DOHH2 (cell line): Measurements from ENCODE around the gene ZBED5.

Experiments
- H3F3A ChIP-seq: fragments of 200-600 bp; sonication (generic), shearing (Covaris generic); 2 replicates; pipeline ENCODE4 v1.6.0; 2016; ENCODE audit warnings: antibody characterized with exemption, mild to moderate bottlenecking; ENCODE audit not compliant: control insufficient read depth, insufficient read depth
- H3K27ac ChIP-seq: fragments of 200-600 bp; sonication (generic); 2 replicates; pipeline ENCODE4 v1.5.1; 2014; ENCODE audit warnings: low read depth, mild to moderate bottlenecking, low read length, moderate library complexity
- H3K27me3 ChIP-seq: fragments of 200-600 bp; sonication (generic); 2 replicates; pipeline ENCODE4 v1.6.1; 2014; ENCODE audit warnings: mild to moderate bottlenecking, low read length, mixed read lengths; ENCODE audit not compliant: control insufficient read depth
- H3K36me3 ChIP-seq: fragments of 200-600 bp; sonication (generic); 2 replicates; pipeline ENCODE4 v1.6.1; 2014; ENCODE audit warnings: mild to moderate bottlenecking, low read length, moderate library complexity, mixed read lengths; ENCODE audit not compliant: control insufficient read depth
- H3K4me1 ChIP-seq: fragments of 200-600 bp; sonication (generic); 2 replicates; pipeline ENCODE4 v1.6.1; 2014; ENCODE audit warnings: mild to moderate bottlenecking, low read length, mixed read lengths; ENCODE audit not compliant: control insufficient read depth
- H3K4me2 ChIP-seq: fragments of 200-600 bp; sonication (generic); 2 replicates; pipeline ENCODE4 v1.6.0; 2014; ENCODE audit warnings: mild to moderate bottlenecking, low read length, moderate library complexity
- H3K4me3 ChIP-seq: fragments of 200-600 bp; sonication (generic); 2 replicates; pipeline ENCODE4 v1.5.1; 2014; ENCODE audit warnings: mild to moderate bottlenecking, low read length, mixed read lengths
- H3K79me2 ChIP-seq: fragments of 200-600 bp; sonication (generic); 2 replicates; pipeline ENCODE4 v1.6.1; 2014; ENCODE audit warnings: mild to moderate bottlenecking, low read length, mixed read lengths; ENCODE audit not compliant: control insufficient read depth
- H3K9me2 ChIP-seq: fragments of 200-600 bp; sonication (generic); replicated peaks from 2 replicates; pipeline ENCODE4 v1.6.1; 2014; ENCODE audit warnings: mild to moderate bottlenecking, low read length, mixed read lengths; ENCODE audit not compliant: control insufficient read depth
- H3K9me3 ChIP-seq: fragments of 200-600 bp; sonication (generic); 2 replicates; pipeline ENCODE4 v1.6.1; 2014; ENCODE audit warnings: antibody characterized with exemption, low read length, mixed read lengths; ENCODE audit not compliant: control insufficient read depth, insufficient read depth
- H4K20me1 ChIP-seq: fragments of 200-600 bp; sonication (generic); 2 replicates; pipeline ENCODE4 v1.6.0; 2014; ENCODE audit warnings: low read depth, mild to moderate bottlenecking, antibody characterized with exemption, low read length, moderate library complexity; ENCODE audit not compliant: control insufficient read depth, insufficient read depth
- CTCF ChIP-seq: fragments of 200-600 bp; sonication (generic); IDR thresholded peaks from one replicate; pipeline ENCODE4 v1.5.1; 2014; ENCODE audit warnings: antibody characterized with exemption, mild to moderate bottlenecking, low read depth, low read length; ENCODE audit not compliant: poor library complexity, severe bottlenecking
- EZH2phosphoT487 ChIP-seq: fragments of 200-600 bp; sonication (generic); IDR thresholded peaks from 2 replicates; pipeline ENCODE4 v1.6.1; 2017; ENCODE audit warnings: borderline replicate concordance, mild to moderate bottlenecking, antibody characterized with exemption, low read length, moderate library complexity, mixed read lengths

The ZBED5 gene

GRCh38 chr11:10872097-10872496, 14.2 kb upstream of the ZBED5 start:
- H3K4me1 ChIP-seq: peaks cover 10% of the 10 kb centered on the region
- peaks cover 16% of the 10 kb centered on the region; the same call in 1 of the 2 replicates for H3K9me3 ChIP-seq
- peaks cover 9% of the 10 kb centered on the region for H3K36me3 ChIP-seq
- H4K20me1 ChIP-seq: no peaks in the 10 kb centered on the region
- no peak overlapping the region for H3K27ac ChIP-seq
- no peak overlapping the region for H3K4me2 ChIP-seq
- H3K4me3 ChIP-seq: no peak overlapping the region
- no peaks in the 10 kb centered on the region for H3F3A ChIP-seq
- H3K9me2 ChIP-seq: no peaks in the 10 kb centered on the region
- TF ChIP-seq EZH2phosphoT487: no peak
- TF ChIP-seq CTCF: no peak
- peaks cover 16% of the 10 kb centered on the region for H3K79me2 ChIP-seq
- no peaks in the 10 kb centered on the region for H3K27me3 ChIP-seq

GRCh38 chr11:10868352-10868751, 10.5 kb upstream of the ZBED5 start:
- Histone ChIP-seq H3K9me2 (no peaks in the 10 kb centered on the region), H3K9me3 (peaks cover 13% of the 10 kb centered on the region; the same call in 1 of the 2 replicates), H3K27ac (no peak overlapping the region), H3K36me3 (peaks cover 9% of the 10 kb centered on the region), H4K20me1 (no peaks in the 10 kb centered on the region), H3F3A (peaks cover 16% of the 10 kb centered on the region), H3K4me2 (no peak overlapping the region), H3K4me1 (peaks cover 10% of the 10 kb centered on the region), H3K4me3 (no peak overlapping the region), H3K27me3 (no peaks in the 10 kb centered on the region), H3K79me2 (peaks cover 5% of the 10 kb centered on the region; the same call in 1 of the 2 replicates)
- no peak for TF ChIP-seq EZH2phosphoT487
- TF ChIP-seq CTCF: no peak

DNA sequence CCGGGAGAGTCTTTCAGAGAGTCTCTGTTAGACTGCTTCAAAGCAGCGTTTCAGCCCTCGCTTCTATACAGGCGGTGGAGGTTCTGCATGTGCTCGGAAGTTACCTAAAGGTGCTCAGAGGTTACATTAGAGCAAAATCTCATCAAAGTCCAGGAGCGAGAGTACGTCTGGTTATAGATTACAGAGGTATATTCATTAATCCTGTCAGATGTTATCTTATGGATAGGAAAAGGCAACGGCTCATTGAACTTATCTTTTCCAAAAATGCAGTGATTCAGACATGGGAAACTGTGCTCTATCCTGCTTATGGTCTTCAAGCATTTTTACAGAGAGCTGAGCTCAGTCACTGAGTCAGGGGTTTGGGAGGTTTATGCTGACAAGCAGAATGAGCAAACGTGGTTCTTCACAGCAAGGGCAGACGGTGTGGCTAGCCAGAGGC, 9.1 kb upstream of the ZBED5 start:
- Histone ChIP-seq H3F3A (peaks cover 16% of the 10 kb centered on the region), H3K4me2 (no peak overlapping the region), H3K36me3 (peaks cover 4% of the 10 kb centered on the region; the same call in 1 of the 2 replicates), H3K79me2 (peaks cover 5% of the 10 kb centered on the region; the same call in 1 of the 2 replicates), H3K27me3 (no peaks in the 10 kb centered on the region), H3K4me1 (peaks cover 21% of the 10 kb centered on the region), H4K20me1 (no peaks in the 10 kb centered on the region), H3K4me3 (no peak overlapping the region), H3K27ac (no peak overlapping the region), H3K9me2 (no peaks in the 10 kb centered on the region), H3K9me3 (peaks cover 3% of the 10 kb centered on the region; the same call in 1 of the 2 replicates)
- TF ChIP-seq EZH2phosphoT487: no peak
- TF ChIP-seq CTCF: no peak
